Measurements from ENCODE around the gene RPS3. TPM values are rescaled to one million over a fixed set of nuclear protein-coding genes. Genes with fewer than 3 reads are reported as not detected.

Gene RPS3
- total RNA-seq, 1 donor from 2014 or later, result 2,045 TPM

GRCh38 chr11:75429902-75430713 is 30.8 kb downstream of the RPS3 start:
- Histone ChIP-seq H3K36me3 (ENCODE audit: control insufficient read depth, insufficient read depth, low read length) (no peaks in the 10 kb centered on the region), H3K4me3 (ENCODE audit: low read depth, low read length) (peak overlapping the region; percentile 22), H3K27me3 (ENCODE audit: control insufficient read depth, insufficient read depth, low read length) (peaks cover 51% of the 10 kb centered on the region)
- peak; percentile 7 for DNase-seq (ENCODE audit: low read depth)
- no peak for TF ChIP-seq CTCF (IDR thresholded peaks at IDR 0.05; ENCODE audit: insufficient read depth, low read length, poor library complexity, severe bottlenecking)

GRCh38 chr11:75430714-75431532 is 31.6 kb downstream of the RPS3 start:
- no peak for DNase-seq (ENCODE audit: low read depth)
- H3K4me3 ChIP-seq (ENCODE audit: low read depth, low read length), result peak overlapping the region; percentile 22
- TF ChIP-seq CTCF (IDR thresholded peaks at IDR 0.05; ENCODE audit: insufficient read depth, low read length, poor library complexity, severe bottlenecking), result no peak
- H3K36me3 ChIP-seq (ENCODE audit: control insufficient read depth, insufficient read depth, low read length), result no peaks in the 10 kb centered on the region
- peaks cover 51% of the 10 kb centered on the region for H3K27me3 ChIP-seq (ENCODE audit: control insufficient read depth, insufficient read depth, low read length)

- TF ChIP-seq CTCF (IDR thresholded peaks at IDR 0.05; ENCODE audit: insufficient read depth, low read length, poor library complexity, severe bottlenecking), result no peak
- Histone ChIP-seq H3K27me3 (ENCODE audit: control insufficient read depth, insufficient read depth, low read length) (peaks cover 51% of the 10 kb centered on the region), H3K4me3 (ENCODE audit: low read depth, low read length) (no peak overlapping the region), H3K36me3 (ENCODE audit: control insufficient read depth, insufficient read depth, low read length) (no peaks in the 10 kb centered on the region)
- no peak for DNase-seq (ENCODE audit: low read depth)
Observed at GRCh38 chr11:75431533-75432525, 32.5 kb downstream of the RPS3 start.

- no peak within 1 kb of the TSS for H3K4me3 ChIP-seq (ENCODE audit: low read depth, low read length)
- peaks cover 51% of the 10 kb centered on the region for H3K27me3 ChIP-seq (ENCODE audit: control insufficient read depth, insufficient read depth, low read length)
- no peaks in the 10 kb centered on the region for H3K36me3 ChIP-seq (ENCODE audit: control insufficient read depth, insufficient read depth, low read length)
- no peak for DNase-seq (ENCODE audit: low read depth)
- no peak for TF ChIP-seq CTCF (IDR thresholded peaks at IDR 0.05; ENCODE audit: insufficient read depth, low read length, poor library complexity, severe bottlenecking)
Observed at GRCh38 chr11:75432911-75433321, 33.6 kb downstream of the RPS3 start, which contains the start of gene KLHL35. Gene KLHL35 (minus strand): TSS chr11:75433203. CDS start chr11:75430629, 2,574 bp downstream.

- Histone ChIP-seq H3K4me3 (ENCODE audit: low read depth, low read length) (no peak overlapping the region), H3K36me3 (ENCODE audit: control insufficient read depth, insufficient read depth, low read length) (no peaks in the 10 kb centered on the region), H3K27me3 (ENCODE audit: control insufficient read depth, insufficient read depth, low read length) (peaks cover 49% of the 10 kb centered on the region)
- no peak for DNase-seq (ENCODE audit: low read depth)
- TF ChIP-seq CTCF (IDR thresholded peaks at IDR 0.05; ENCODE audit: insufficient read depth, low read length, poor library complexity, severe bottlenecking), result no peak
Observed at GRCh38 chr11:75433443-75433842, 34.1 kb downstream of the RPS3 start.
